Kidney epithelial cell (primary cell): Measurements from ENCODE around the gene GRIK2. TPM values are rescaled to one million over a fixed set of nuclear protein-coding genes. Genes with fewer than 3 reads are reported as not detected.

Experiments
- DNase-seq: peaks from one replicate; pipeline ENCODE4 v3.0.0-alpha.2; 2010; ENCODE audit warnings: low read depth
- H3K27me3 ChIP-seq: 2 replicates; pipeline ENCODE4 v1.6.0; 2011; ENCODE audit warnings: low read length; ENCODE audit not compliant: control insufficient read depth, insufficient read depth
- H3K36me3 ChIP-seq: 2 replicates; pipeline ENCODE4 v1.5.1; 2011; ENCODE audit warnings: low read length; ENCODE audit not compliant: control insufficient read depth, insufficient read depth
- H3K4me3 ChIP-seq: 2 replicates; pipeline ENCODE4 v1.5.1; 2011; ENCODE audit warnings: low read depth, mild to moderate bottlenecking, control low read depth, low read length
- CTCF ChIP-seq: IDR thresholded peaks from 2 replicates; pipeline ENCODE4 v1.5.1; 2011; ENCODE audit warnings: mild to moderate bottlenecking, moderate library complexity, low read length, control low read depth, inconsistent platforms; ENCODE audit not compliant: insufficient read depth, poor library complexity, severe bottlenecking
- total RNA-seq: library from RNA; depleted of rRNA; stranded (reverse); fragments of >200 nt; gene quantifications from 2 replicates; pipeline ENCODE4 v1.2.3, GENCODE V29; 2015

GRIK2 gene
- total RNA-seq, 1 donor from 2014 or later: 0.13 TPM

GRCh38 chr6:101705866-101706265 is 312.4 kb downstream of the GRIK2 start:
- TF ChIP-seq CTCF: no peak
- H3K4me3 ChIP-seq: no peak overlapping the region
- no peaks in the 10 kb centered on the region for H3K27me3 ChIP-seq
- DNase-seq: no peak
- no peaks in the 10 kb centered on the region for H3K36me3 ChIP-seq

- no peak for DNase-seq
- Histone ChIP-seq H3K27me3 (no peaks in the 10 kb centered on the region), H3K4me3 (no peak overlapping the region), H3K36me3 (no peaks in the 10 kb centered on the region)
- TF ChIP-seq CTCF: no peak
These were observed 313.1 kb downstream of the GRIK2 start for GRCh38 chr6:101706576-101706975.

- no peak for TF ChIP-seq CTCF
These were observed 318.0 kb downstream of the GRIK2 start for GRCh38 chr6:101711518-101711917.

GRCh38 chr6:101716387-101716786 is 322.9 kb downstream of the GRIK2 start:
- Histone ChIP-seq H3K4me3 (no peak overlapping the region), H3K36me3 (no peaks in the 10 kb centered on the region), H3K27me3 (no peaks in the 10 kb centered on the region)
- TF ChIP-seq CTCF: no peak
- DNase-seq: no peak

More at GRCh38 chr6:101711518-101711917, 318.0 kb downstream of the GRIK2 start:
- DNase-seq: no peak
- Histone ChIP-seq H3K36me3 (no peaks in the 10 kb centered on the region), H3K27me3 (no peaks in the 10 kb centered on the region), H3K4me3 (no peak overlapping the region)

- Histone ChIP-seq H3K4me3 (no peak overlapping the region), H3K27me3 (no peaks in the 10 kb centered on the region), H3K36me3 (no peaks in the 10 kb centered on the region)
- no peak for DNase-seq
- no peak for TF ChIP-seq CTCF
These were observed 323.3 kb downstream of the GRIK2 start for GRCh38 chr6:101716810-101717209.

GRCh38 chr6:101719521-101719920 is 326.0 kb downstream of the GRIK2 start:
- Histone ChIP-seq H3K4me3 (no peak overlapping the region), H3K36me3 (no peaks in the 10 kb centered on the region), H3K27me3 (no peaks in the 10 kb centered on the region)
- no peak for TF ChIP-seq CTCF
- DNase-seq: no peak
